D721Med (cell line): ENCODE measurements around the gene RCVRN.

ENCODE experiments used
- DNase-seq: peaks from one replicate; pipeline ENCODE4 v3.0.0; 2011; ENCODE audit warnings: low spot score; ENCODE audit not compliant: insufficient read length
- FAIRE-seq: peaks from 2 replicates; lab custom pipeline; 2011; peaks lifted over from hg19 to GRCh38; lab: Jason Lieb, UNC
- CTCF ChIP-seq: IDR thresholded peaks from 2 replicates; pipeline ENCODE4 v1.5.1; 2012; ENCODE audit warnings: mild to moderate bottlenecking, control low read depth; ENCODE audit not compliant: insufficient read depth; ENCODE audit errors: missing control alignments

The RCVRN gene

GRCh38 chr17:9874722-9875121 lies 30.3 kb downstream of the RCVRN start:
- DNase-seq (no peak), FAIRE-seq (no peak)
- TF ChIP-seq CTCF = no peak

- no peak for TF ChIP-seq CTCF
- no peak for FAIRE-seq
- DNase-seq = no peak
Observed at GRCh38 chr17:9872852-9873251, 32.2 kb downstream of the RCVRN start.

GRCh38 chr17:9868552-9868951 lies 36.5 kb downstream of the RCVRN start:
- no peak for TF ChIP-seq CTCF
- FAIRE-seq (no peak), DNase-seq (no peak)

- TF ChIP-seq CTCF = no peak
- FAIRE-seq (no peak), DNase-seq (no peak)
Observed at GRCh38 chr17:9865586-9865985, 39.5 kb downstream of the RCVRN start.

GRCh38 chr17:9862949-9863348 lies 42.1 kb downstream of the RCVRN start:
- no peak for TF ChIP-seq CTCF
- FAIRE-seq (no peak), DNase-seq (no peak)

GRCh38 chr17:9862220-9862619 lies 42.9 kb downstream of the RCVRN start:
- FAIRE-seq = no peak
- TF ChIP-seq CTCF = no peak
- no peak for DNase-seq

- no peak for TF ChIP-seq CTCF
- DNase-seq = no peak
- no peak for FAIRE-seq
Observed at GRCh38 chr17:9860851-9861250, 44.2 kb downstream of the RCVRN start.
